GM12872 (cell line): ENCODE results near the gene ROBO4.

Experiments used
- TF ChIP-seq, protein P1 (sequence below): IDR thresholded peaks from 3 replicates; pipeline ENCODE4 v1.5.1; 2011; ENCODE audit warnings: low read depth, mild to moderate bottlenecking, low read length, moderate library complexity; ENCODE audit not compliant: insufficient read depth

The ROBO4 gene

DNA sequence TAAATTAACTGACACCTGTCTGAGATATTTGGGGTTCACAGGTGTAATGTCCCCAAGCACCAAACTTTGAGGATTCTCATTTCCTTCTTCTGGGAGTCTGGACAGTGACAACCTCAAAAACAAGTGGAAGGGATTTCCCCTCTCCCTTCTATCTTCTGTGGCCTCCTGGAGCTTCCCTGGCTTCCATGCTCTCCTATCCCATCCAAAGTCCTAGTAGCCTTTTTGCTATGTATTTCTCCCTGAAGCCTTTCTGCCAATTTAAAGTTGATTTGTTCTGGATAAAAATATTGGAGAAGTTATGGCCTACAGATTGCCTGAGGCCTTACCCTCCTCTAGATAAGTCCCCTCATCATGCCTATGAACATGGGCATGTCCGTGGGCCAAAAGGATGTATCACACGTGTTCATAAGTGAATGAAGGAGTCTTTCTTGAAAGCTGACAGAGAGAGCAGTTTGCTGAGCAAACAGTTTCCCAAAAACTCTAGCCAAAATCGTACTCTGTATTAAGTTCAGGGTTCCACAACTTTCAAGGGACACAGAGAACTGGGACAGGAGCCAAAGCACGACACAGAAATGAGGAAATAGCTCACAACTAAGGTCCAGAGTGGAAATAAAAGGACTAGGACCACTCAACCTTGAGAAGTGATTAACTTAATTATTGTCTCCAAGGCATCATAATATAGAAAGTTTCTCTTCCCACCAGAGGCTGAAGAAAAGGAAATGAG lies 31.4 kb upstream of the ROBO4 start:
- TF ChIP-seq, protein P1, sequence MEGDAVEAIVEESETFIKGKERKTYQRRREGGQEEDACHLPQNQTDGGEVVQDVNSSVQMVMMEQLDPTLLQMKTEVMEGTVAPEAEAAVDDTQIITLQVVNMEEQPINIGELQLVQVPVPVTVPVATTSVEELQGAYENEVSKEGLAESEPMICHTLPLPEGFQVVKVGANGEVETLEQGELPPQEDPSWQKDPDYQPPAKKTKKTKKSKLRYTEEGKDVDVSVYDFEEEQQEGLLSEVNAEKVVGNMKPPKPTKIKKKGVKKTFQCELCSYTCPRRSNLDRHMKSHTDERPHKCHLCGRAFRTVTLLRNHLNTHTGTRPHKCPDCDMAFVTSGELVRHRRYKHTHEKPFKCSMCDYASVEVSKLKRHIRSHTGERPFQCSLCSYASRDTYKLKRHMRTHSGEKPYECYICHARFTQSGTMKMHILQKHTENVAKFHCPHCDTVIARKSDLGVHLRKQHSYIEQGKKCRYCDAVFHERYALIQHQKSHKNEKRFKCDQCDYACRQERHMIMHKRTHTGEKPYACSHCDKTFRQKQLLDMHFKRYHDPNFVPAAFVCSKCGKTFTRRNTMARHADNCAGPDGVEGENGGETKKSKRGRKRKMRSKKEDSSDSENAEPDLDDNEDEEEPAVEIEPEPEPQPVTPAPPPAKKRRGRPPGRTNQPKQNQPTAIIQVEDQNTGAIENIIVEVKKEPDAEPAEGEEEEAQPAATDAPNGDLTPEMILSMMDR, result no peak

DNA sequence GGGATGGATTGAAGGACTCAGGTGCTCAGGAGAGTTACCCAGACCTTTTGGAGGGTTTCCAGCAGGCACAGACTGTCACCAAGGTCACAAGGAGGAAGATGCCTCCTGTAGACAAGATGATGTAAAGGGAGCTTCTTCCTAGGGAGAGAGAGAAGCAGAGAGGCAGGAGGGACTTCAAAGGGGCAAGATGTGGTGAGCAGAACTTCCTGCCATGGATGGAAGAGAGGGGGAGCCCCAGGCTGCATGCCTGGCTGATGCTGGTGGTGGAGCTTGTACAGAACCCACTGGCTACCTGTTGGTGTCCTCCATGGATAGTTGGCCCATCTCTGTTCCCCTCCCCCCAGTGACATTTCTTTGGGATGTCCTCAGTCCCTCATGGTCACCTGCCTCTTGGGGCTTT lies 25.6 kb upstream of the ROBO4 start:
- TF ChIP-seq, protein P1, result no peak

- TF ChIP-seq, protein P1, result no peak
Measured at GRCh38 chr11:124922831-124923230, 25.2 kb upstream of the ROBO4 start.

DNA sequence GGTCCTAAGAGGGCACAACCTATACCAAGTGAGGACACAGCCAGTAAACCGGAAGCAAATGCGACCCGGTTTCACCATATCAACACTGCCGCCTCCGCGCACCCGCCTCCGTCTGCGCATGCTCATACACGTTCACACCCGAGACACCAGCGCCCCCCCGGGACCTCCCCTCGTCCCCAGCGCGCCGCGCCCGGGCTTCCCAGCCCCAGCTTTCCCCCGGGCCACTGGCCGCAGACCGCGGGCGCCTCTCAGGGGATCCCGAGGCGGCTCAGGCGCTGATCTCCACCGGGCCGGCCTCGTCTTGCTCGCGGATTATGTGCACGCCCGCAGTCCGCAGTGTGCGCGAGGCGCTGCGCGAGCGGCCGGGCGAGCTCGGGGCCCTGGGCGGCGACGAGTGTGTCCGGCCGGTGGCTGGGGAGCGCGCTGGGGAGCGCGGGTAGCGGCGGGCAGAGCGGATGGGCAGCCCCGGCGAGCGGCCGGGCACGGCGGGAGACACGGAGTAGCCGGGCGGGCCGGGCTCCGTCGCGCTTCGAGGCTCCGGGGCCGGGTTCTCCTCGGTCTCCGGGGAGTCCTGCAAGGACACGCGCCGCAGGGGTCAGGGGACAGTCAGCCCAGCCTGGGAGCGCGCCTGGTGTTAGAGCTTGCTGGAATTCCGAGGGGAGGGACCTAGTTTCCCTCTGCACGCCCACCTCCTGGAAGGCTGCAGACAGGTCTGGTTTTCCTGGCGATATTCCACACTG lies 23.4 kb upstream of the ROBO4 start:
- TF ChIP-seq, protein P1, result no peak

- TF ChIP-seq, protein P1, result no peak
Measured at GRCh38 chr11:124920356-124920755, 22.7 kb upstream of the ROBO4 start.

DNA sequence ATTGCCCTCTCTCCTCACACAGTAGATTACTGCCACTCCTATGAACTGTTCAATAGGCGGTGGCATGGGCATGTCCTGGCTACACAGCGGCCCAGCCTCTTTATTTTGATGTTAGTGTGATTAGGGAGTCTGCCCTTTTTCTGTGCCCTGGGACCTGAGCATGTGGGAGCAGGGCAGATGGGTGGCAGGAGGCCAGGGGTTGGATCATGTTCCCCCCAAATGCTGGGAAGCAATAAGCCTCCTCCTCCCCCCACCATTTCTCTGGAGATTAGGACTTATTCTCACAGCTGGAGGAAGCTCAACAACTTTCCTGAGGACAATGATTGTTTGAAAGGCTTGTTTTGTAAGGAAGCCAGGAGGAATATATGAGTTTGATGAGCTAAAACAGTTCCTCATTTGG lies 22.2 kb upstream of the ROBO4 start:
- TF ChIP-seq, protein P1, result no peak

- TF ChIP-seq, protein P1, result no peak
Measured at GRCh38 chr11:124918950-124919349, 21.3 kb upstream of the ROBO4 start, which contains the start of gene HEPN1. Gene HEPN1, plus strand, starts transcription at chr11:124919250.
